ENCODE data around the gene TALDO1. TPM values are rescaled to one million over a fixed set of nuclear protein-coding genes. Genes with fewer than 3 reads are reported as not detected.
A peak's percentile ranks its signal among the peaks of the same experiment; 100 is the strongest.

Gene TALDO1
- total RNA-seq, 1 donor from 2014 or later: 101 TPM

- H3K36me3 ChIP-seq: no peaks in the 10 kb centered on the region
- H3K27ac Mint-ChIP-seq: no peak overlapping the region
- H3K9me3 Mint-ChIP-seq: no peaks in the 10 kb centered on the region
- peaks cover 4% of the 10 kb centered on the region for H3K36me3 Mint-ChIP-seq
- no peaks in the 10 kb centered on the region for H3K9me3 ChIP-seq (ENCODE audit: low read depth)
- H3K4me3 ChIP-seq: peak overlapping the region; percentile 48
- no peak for DNase-seq (ENCODE audit: low spot score)
- H3K27ac ChIP-seq: no peak overlapping the region
- peaks cover 15% of the 10 kb centered on the region for H3K4me1 ChIP-seq
- H3K27me3 ChIP-seq: peaks cover 22% of the 10 kb centered on the region
- H2AFZ ChIP-seq (replicated peaks): no peak overlapping the region
- H4K20me1 ChIP-seq (ENCODE audit: low read depth): peaks cover 14% of the 10 kb centered on the region
- peak overlapping the region; percentile 35 for H3K4me3 Mint-ChIP-seq
- H3K4me1 Mint-ChIP-seq: peaks cover 2% of the 10 kb centered on the region
- no peaks in the 10 kb centered on the region for H3K79me2 ChIP-seq (ENCODE audit: low read depth)
- H3K27me3 Mint-ChIP-seq (ENCODE audit: insufficient read depth, low read depth): peaks cover 14% of the 10 kb centered on the region
- H3F3A ChIP-seq (ENCODE audit: low read depth): no peaks in the 10 kb centered on the region
- TF ChIP-seq EZH2phosphoT487 (IDR thresholded peaks at IDR 0.05) (no peak), EZH2 (IDR thresholded peaks at IDR 0.05) (no peak)
- TF ChIP-seq, protein P1, sequence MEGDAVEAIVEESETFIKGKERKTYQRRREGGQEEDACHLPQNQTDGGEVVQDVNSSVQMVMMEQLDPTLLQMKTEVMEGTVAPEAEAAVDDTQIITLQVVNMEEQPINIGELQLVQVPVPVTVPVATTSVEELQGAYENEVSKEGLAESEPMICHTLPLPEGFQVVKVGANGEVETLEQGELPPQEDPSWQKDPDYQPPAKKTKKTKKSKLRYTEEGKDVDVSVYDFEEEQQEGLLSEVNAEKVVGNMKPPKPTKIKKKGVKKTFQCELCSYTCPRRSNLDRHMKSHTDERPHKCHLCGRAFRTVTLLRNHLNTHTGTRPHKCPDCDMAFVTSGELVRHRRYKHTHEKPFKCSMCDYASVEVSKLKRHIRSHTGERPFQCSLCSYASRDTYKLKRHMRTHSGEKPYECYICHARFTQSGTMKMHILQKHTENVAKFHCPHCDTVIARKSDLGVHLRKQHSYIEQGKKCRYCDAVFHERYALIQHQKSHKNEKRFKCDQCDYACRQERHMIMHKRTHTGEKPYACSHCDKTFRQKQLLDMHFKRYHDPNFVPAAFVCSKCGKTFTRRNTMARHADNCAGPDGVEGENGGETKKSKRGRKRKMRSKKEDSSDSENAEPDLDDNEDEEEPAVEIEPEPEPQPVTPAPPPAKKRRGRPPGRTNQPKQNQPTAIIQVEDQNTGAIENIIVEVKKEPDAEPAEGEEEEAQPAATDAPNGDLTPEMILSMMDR (IDR thresholded peaks at IDR 0.05): no peak
- H3K4me2 ChIP-seq: peak overlapping the region; percentile 85
- H3K9ac ChIP-seq: no peak overlapping the region
Observed at GRCh38 chr11:704781-705645, 42.3 kb upstream of the TALDO1 start.

GRCh38 chr11:705646-706438 lies 41.4 kb upstream of the TALDO1 start, which contains the start of gene EPS8L2:
EPS8L2 (plus strand) TSS chr11:706231; CDS start chr11:709408, 3,177 bp downstream.
- H3K4me3 ChIP-seq: peak within 1 kb of the TSS; percentile 48
- no peaks in the 10 kb centered on the region for H3K36me3 ChIP-seq
- no peaks in the 10 kb centered on the region for H3F3A ChIP-seq (ENCODE audit: low read depth)
- peaks cover 6% of the 10 kb centered on the region for H3K4me1 Mint-ChIP-seq
- H3K27ac ChIP-seq: no peak within 1 kb of the TSS
- H3K9ac ChIP-seq: no peak within 1 kb of the TSS
- peak within 1 kb of the TSS; percentile 85 for H3K4me2 ChIP-seq
- H3K79me2 ChIP-seq (ENCODE audit: low read depth): no peaks in the 10 kb centered on the region
- H3K4me1 ChIP-seq: peaks cover 15% of the 10 kb centered on the region
- peaks cover 14% of the 10 kb centered on the region for H4K20me1 ChIP-seq (ENCODE audit: low read depth)
- peak within 1 kb of the TSS; percentile 35 for H3K4me3 Mint-ChIP-seq
- TF ChIP-seq, protein P1 (IDR thresholded peaks at IDR 0.05): no peak
- TF ChIP-seq EZH2phosphoT487 (IDR thresholded peaks at IDR 0.05) (no peak), EZH2 (IDR thresholded peaks at IDR 0.05) (no peak)
- DNase-seq (ENCODE audit: low spot score): peak; percentile 50
- H3K36me3 Mint-ChIP-seq: no peaks in the 10 kb centered on the region
- H3K27me3 ChIP-seq: peaks cover 22% of the 10 kb centered on the region
- peak within 1 kb of the TSS; percentile 9 for H2AFZ ChIP-seq (replicated peaks)
- H3K9me3 Mint-ChIP-seq: no peaks in the 10 kb centered on the region
- H3K27ac Mint-ChIP-seq: no peak within 1 kb of the TSS
- H3K27me3 Mint-ChIP-seq (ENCODE audit: insufficient read depth, low read depth): peaks cover 12% of the 10 kb centered on the region
- H3K9me3 ChIP-seq (ENCODE audit: low read depth): no peaks in the 10 kb centered on the region

DNA sequence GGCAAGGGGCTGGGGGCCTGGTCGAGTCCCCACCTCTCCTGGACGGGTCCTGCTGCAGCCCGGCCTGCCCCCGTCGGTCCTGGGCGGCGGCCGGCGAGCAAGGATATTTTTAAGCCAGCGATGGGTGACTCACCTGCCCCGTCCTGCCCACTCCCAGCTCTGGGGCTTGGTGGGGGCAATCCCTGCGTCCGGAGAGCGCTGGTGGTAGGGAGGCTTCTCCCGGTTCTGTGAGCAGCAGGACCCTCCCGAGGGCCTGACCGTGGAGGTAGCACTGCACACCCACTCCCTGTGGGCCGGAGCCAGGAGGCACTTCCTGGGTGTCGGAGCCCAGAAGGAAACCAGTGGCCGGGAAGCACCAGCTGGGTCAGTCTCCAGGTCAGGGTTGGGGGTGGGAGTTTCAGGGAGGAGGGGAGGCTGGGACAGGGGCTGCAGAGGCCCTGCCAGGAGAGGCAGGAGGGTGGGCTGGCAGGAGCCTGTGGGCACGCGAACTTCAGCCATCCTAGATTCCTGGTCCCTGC lies 40.8 kb upstream of the TALDO1 start:
- no peak overlapping the region for H3K27ac Mint-ChIP-seq
- Histone ChIP-seq H3F3A (ENCODE audit: low read depth) (no peaks in the 10 kb centered on the region), H3K4me2 (peak overlapping the region; percentile 85), H3K4me3 (peak overlapping the region; percentile 48), H3K27me3 (peaks cover 22% of the 10 kb centered on the region), H4K20me1 (ENCODE audit: low read depth) (peaks cover 14% of the 10 kb centered on the region), H3K9ac (no peak overlapping the region), H3K79me2 (ENCODE audit: low read depth) (no peaks in the 10 kb centered on the region), H3K27ac (no peak overlapping the region), H3K4me1 (peaks cover 15% of the 10 kb centered on the region), H3K36me3 (no peaks in the 10 kb centered on the region), H3K9me3 (ENCODE audit: low read depth) (no peaks in the 10 kb centered on the region), H2AFZ (replicated peaks) (peak overlapping the region; percentile 9)
- H3K4me1 Mint-ChIP-seq: peaks cover 10% of the 10 kb centered on the region
- no peak overlapping the region for H3K4me3 Mint-ChIP-seq
- H3K9me3 Mint-ChIP-seq: no peaks in the 10 kb centered on the region
- DNase-seq (ENCODE audit: low spot score): no peak
- TF ChIP-seq EZH2 (IDR thresholded peaks at IDR 0.05): peak; percentile 55
- TF ChIP-seq, protein P1 (IDR thresholded peaks at IDR 0.05): no peak
- peaks cover 15% of the 10 kb centered on the region for H3K27me3 Mint-ChIP-seq (ENCODE audit: insufficient read depth, low read depth)
- H3K36me3 Mint-ChIP-seq: no peaks in the 10 kb centered on the region
